GM12873 (cell line): ENCODE data around the gene ACTC1.

ENCODE experiments used
- TF ChIP-seq, protein P1 (sequence below): IDR thresholded peaks from 2 replicates; pipeline ENCODE4 v1.5.1; 2012; ENCODE audit warnings: low read depth, mild to moderate bottlenecking, moderate library complexity, low read length, control low read depth; ENCODE audit not compliant: insufficient read depth; ENCODE audit errors: missing control alignments

Gene ACTC1

DNA sequence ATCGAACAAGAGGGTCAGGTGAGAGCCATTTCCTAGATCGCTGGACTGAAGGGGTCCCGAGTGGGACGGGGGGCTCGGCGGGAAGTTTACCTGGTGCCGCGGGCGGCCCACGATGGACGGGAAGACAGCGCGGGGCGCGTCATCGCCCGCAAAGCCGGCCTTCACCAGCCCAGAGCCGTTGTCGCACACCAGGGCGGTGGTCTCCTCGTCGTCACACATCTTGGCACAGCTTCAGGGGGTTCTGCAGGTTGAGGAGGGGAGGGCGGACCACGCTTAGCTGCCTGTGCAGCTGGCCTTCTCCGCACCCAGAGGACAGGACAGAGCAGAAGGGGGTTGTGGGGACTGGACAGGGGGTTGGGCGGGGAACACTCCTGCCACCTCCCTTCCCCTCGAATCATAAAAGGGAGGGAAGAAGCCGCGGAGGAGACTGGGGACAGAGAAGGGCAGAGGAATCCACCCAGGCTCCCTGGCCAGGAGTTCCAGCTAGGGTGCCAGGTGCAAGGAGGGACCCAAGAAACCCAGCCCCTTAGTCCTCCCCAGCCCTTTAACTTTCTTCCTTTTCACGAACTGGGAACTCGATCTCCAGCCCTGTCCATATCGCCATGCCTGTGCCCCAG, 651 bp downstream of the ACTC1 start:
- TF ChIP-seq, protein P1, sequence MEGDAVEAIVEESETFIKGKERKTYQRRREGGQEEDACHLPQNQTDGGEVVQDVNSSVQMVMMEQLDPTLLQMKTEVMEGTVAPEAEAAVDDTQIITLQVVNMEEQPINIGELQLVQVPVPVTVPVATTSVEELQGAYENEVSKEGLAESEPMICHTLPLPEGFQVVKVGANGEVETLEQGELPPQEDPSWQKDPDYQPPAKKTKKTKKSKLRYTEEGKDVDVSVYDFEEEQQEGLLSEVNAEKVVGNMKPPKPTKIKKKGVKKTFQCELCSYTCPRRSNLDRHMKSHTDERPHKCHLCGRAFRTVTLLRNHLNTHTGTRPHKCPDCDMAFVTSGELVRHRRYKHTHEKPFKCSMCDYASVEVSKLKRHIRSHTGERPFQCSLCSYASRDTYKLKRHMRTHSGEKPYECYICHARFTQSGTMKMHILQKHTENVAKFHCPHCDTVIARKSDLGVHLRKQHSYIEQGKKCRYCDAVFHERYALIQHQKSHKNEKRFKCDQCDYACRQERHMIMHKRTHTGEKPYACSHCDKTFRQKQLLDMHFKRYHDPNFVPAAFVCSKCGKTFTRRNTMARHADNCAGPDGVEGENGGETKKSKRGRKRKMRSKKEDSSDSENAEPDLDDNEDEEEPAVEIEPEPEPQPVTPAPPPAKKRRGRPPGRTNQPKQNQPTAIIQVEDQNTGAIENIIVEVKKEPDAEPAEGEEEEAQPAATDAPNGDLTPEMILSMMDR = no peak

DNA sequence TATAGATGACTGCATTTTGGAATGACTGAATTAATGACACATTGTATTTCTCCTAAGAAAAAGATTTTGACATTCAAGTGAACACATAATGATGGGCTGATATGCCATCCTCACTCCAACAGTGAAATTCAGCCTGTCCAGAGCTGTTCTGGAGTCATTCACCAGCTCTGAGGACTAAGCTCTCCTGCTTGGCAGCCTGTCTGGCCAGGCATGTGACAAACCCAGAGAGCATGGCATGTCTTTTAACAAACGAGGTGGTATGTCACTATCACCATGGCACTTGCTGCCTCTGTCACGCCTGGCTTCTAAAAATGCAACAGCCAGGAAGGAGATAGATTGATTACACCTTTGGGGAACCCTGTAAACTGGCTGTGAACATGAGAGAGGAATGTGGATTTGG, 1.4 kb downstream of the ACTC1 start:
- TF ChIP-seq, protein P1 = no peak

DNA sequence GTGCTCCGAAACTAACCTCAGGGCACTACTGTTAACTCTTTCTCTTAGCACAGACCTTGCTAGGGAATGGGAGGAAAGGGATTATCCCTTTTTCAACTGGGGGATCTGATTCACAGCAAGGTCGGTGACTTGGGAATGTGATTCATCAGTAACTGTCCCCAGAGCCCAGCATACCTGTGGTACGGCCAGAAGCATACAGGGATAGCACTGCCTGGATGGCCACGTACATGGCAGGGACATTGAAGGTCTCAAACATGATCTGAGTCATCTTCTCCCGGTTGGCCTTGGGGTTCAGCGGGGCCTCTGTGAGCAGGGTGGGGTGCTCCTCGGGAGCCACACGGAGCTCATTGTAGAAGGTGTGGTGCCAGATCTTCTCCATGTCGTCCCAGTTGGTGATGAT, 2.3 kb downstream of the ACTC1 start:
- TF ChIP-seq, protein P1 = no peak

DNA sequence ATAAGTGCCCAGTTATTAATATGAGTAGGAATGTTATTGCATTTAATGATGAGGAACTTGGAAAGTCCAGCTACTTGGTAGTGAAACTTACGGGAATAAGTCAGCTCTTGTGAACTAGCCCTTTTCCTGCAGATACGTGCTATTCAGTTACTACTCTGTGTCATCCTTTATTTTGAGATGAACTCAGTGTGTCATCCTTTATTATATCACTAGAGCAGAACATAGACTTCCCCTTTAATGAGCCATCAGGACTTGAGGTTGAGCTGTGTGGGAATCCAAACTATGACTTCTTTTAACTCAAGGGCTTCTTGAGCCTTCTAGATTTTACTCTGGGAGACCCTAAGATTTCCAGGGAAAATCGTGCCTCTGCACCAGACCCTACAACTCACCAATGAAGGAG, 3.6 kb downstream of the ACTC1 start:
- TF ChIP-seq, protein P1 = no peak

DNA sequence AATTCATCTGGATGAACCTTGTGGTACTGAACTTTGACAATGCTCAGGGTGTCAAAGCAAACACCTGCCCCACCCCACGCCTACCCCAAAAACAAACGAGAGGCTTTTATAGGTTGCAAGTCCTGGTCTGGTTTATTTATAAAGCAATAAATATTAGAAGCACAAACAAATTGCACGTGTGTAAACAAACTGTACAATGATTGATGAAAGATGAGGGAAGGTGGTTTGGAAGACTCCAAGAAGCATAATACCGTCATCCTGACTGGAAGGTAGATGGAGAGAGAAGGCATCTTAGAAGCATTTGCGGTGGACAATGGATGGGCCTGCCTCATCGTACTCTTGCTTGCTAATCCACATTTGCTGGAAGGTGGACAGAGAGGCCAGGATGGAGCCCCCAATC, 5.2 kb downstream of the ACTC1 start:
- TF ChIP-seq, protein P1 = no peak

DNA sequence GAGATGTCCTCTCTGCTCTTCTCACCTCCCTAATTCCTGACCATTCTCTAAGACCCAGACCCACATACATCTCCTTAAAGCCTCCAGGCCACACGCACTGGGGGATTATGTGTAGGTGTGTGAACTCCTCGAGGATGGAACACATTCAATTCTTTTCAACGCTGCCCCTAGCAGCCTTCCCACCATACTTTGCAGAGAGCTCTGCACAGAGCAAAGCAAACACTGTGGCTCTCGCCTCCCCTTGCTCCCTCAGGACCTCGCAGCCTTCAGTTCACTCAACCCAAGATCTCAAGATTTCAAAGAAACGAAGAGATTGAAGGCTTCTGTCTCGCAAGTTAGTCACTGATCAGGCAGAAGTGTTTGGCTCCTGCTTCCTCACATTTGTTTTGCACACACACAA, 6.0 kb downstream of the ACTC1 start:
- TF ChIP-seq, protein P1 = no peak

DNA sequence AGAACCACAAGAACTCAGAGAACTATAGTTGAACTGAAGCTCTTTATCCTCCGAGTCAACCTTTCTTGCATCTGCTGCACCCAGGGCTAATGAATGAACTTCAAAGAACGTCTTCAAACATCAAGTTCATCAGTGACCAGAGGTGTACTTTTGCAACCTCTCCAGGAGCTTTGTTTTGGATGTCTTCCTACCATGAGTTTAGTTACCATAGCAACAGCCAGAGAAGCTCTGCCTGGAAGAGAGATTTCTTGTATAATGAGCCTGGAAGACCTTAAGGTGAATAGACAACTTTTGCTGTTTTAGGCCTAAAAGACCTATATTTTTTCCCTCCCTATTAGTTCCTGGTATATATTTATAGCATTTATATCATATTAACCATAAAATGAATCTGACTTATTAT, 9.1 kb downstream of the ACTC1 start:
- TF ChIP-seq, protein P1 = no peak

DNA sequence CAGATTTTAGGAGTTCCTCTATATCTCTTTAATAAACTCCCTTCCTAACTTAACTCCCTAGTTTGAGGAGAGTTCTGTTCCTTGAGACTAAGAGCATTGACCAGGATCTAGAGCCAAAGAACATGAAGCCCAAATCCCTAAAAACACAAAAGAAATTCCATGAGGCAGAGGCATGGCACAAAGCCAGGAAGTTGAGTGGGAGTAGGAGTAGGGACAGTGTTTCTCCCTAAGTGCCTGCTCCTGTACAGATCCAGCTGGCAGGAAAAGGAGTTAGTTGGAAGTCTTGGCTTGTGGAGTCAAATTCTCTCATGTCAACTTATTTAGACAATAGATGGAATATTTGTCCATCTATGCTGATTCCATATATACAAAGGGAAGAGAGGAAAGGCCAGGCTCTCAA, 11.4 kb downstream of the ACTC1 start:
- TF ChIP-seq, protein P1 = no peak
